GM19397 (cell line): ENCODE data around the gene SCAMP3.
"Not testable (repeated sequence)": the region's sequence is repeated elsewhere in the genome, so short reads cannot be mapped to it uniquely, and the experiment has no call there.

ENCODE experiments used
- ATAC-seq: cut with Tn5 transposase; IDR thresholded peaks from one replicate; pipeline ENCODE4 v1.9.1; 2021; ENCODE audit warnings: mild to moderate bottlenecking, moderate library complexity; ENCODE audit not compliant: unreplicated experiment

SCAMP3 gene

GRCh38 chr1:155255243-155256007 is 6.7 kb downstream of the SCAMP3 start, which contains the start of gene ENTREP3:
TSS of gene ENTREP3 (minus strand) at chr1:155255483. CDS start at chr1:155254877, 606 bp downstream.
- ATAC-seq = peak; percentile 48

DNA sequence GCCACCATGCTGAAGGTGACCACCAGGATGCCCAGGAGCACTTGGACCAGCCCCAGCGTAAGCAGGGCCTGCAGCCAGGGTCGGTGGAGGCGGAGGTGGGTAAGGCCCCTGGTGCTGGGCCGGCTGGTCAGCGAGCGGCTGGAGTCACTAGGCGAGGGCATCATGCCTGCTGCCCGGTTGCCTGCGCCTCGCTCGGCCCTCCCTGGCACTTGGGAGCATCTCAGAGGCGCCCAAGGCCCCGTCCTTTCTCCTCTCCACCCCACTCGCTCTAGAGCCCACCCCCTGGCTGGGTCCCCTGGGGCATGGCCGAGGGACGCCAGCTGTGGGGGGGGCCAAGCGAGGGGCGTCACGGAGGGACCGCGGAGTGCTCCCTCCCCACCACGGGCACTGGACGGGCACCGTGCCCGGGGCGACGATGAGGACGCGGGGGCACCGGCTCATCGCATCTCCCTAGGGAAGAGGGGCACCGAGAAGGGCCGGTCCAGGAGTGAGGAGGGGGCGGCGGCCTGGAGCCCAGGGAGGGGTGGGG is 7.4 kb downstream of the SCAMP3 start:
- no peak for ATAC-seq

DNA sequence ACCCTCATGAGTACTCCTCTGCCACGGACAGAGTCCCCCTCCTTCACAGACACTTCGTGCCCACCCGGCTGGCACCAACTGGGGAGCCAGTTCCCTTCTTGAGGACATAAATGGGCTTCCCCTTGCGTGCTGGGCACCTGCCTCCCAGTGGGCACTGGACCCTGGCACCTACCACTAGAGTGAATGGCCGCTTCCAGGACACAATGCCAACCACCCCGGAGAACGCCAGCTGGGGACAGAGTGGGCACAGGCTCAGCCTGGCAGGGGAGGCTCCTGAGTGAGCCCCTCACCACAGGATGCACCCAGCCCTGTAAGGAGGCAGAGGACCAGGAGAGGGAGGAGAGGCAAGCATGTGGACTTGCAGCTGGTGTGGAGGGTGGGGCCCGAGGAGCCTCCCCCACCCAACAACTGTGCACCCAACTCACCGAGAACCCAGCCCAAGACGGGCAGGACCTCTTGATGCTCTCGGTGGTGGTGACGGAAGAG is 7.9 kb downstream of the SCAMP3 start:
- no peak for ATAC-seq

GRCh38 chr1:155253797-155254196 is 8.4 kb downstream of the SCAMP3 start:
- no peak for ATAC-seq

DNA sequence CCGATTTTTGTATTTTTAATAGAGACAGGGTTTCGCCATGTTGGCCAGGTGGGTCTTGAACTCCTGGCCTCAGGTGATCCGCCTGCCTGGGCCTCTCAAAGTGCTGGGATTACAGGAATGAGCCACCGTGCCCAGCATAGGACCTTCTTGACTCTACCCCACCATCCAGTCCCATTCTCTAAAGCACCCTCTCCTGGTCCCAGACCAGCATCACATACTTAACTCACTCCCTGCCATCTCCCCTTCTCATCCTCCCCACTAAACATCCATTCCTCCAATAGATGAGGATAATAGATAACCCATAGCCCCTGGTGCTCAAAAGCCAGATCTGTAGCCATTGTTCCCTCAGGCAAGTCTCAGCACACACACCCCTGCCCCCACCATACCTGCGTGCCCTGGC is 9.0 kb downstream of the SCAMP3 start:
- ATAC-seq = no peak

GRCh38 chr1:155251566-155251965 is 10.6 kb downstream of the SCAMP3 start:
- no peak for ATAC-seq

GRCh38 chr1:155250633-155251449 is 11.3 kb downstream of the SCAMP3 start:
- ATAC-seq = peak; percentile 73

- ATAC-seq = peak; percentile 20
Measured at GRCh38 chr1:155250246-155250632, 11.9 kb downstream of the SCAMP3 start.

DNA sequence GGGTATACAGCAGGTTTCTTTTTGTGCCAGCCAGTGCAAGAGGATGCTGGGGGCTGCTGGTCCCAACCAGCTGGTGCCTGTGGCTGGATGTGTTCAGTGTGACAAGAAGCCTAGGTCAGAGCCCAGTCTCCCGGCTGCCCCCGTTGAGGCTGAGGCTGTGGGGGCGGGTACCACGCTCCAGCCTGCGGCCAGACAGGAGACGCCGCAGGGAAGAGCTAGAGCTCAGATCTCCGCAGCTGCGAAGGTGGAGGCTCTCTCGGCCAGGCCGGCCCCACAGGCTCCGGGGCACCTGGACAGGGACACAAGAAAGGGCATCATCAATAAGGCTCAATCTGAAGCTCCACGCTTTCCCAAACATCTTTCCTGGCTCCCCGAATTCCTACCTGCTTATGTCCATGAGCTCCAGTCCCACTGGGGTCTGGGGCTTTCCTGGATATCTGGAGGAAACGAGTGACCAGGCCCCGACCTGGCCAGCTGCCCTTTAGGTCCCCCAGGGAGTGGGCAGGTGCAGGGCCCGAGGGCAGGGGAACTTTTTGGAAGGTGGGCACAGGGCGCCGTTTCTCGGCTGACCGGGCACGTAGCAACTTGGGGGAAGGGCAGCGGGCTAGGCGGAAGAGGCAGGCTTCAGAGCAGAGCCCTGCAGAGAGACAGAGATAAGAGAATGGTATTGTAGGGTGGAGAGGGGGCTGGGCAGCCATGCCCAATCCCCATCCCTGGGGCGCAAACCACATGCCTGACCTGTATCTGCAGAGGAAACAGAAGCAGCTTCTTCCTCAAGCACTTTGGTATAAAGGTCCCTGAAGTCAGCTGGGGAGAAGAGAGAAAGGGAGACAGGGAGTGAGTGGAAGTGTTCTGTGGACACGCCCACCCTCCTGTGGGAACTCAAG is 14.2 kb downstream of the SCAMP3 start:
- ATAC-seq = no peak

DNA sequence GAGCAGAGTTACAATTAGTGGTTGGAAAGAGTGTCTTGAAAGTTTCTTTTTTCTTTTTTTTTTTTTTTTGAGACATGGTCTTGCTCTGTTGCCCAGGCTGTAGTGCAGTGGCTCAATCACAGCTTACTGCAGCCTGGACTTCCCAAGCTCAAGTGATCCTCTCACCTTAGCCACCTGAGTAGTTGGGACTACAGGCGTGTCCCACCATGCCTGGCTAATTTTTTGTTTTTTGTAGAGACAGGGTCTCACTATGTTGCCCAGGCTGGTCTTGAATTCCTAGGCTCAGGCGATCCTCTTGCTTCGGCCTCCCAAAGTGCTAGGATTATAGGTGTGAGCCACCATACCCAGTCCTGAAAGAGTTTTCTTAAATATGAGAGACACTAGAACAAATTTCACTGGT is 15.4 kb downstream of the SCAMP3 start:
- not testable (repeated sequence) for ATAC-seq

DNA sequence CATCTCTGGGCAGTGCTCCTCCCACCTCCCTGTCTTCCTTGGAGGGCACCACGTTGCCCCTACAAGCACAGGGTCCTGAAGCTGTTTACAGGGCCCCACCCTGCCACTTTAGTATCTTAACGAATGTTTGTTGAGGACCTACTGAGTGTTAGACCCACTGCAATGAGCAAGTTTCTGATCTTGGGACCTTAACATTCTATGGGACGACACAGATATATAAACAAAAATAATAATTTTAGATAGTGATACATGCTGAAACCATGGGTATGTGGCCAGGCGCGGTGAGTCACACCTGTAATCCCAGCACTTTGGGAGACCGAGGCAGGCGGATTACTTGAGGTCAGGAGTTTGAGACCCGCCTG is 17.0 kb downstream of the SCAMP3 start:
- no peak for ATAC-seq

DNA sequence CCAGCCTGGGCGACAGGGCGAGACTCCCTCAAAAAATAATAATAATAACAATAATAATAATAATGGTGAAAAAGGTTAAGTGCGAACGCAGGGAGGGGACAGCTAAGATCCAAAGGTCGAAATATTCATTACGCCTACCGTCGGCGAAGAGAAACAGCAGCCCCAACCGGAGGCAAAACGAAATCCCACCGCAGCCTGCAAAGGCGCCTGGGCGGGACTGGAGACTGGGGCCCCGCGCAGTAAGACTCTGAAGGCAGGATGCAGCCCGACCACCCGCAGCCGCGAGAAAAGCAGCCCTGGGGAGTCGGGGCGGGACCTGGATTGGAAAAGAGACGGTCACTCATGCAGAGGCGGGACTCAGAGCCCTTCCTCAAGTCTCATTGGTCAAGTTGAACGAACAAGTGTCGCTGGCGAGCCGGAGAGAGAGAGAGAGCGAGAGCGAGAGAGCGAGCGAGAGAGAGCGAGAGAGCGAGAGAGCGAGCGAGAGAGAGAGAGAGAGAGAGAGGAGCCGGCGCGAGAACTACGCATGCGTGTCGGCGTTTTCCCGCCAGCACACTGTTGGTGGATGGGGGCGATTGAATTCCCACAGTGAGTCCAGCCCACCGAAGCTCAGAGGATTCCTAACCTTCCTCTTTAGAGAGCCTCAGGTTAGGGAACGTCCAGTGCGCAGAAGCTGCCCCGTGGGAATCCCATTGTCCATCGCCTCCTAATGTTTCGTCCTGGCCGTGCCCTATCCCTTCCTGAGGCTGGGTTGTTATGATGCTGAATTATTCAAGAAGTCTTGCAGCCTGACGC is 17.6 kb downstream of the SCAMP3 start:
- ATAC-seq = peak; percentile 80

DNA sequence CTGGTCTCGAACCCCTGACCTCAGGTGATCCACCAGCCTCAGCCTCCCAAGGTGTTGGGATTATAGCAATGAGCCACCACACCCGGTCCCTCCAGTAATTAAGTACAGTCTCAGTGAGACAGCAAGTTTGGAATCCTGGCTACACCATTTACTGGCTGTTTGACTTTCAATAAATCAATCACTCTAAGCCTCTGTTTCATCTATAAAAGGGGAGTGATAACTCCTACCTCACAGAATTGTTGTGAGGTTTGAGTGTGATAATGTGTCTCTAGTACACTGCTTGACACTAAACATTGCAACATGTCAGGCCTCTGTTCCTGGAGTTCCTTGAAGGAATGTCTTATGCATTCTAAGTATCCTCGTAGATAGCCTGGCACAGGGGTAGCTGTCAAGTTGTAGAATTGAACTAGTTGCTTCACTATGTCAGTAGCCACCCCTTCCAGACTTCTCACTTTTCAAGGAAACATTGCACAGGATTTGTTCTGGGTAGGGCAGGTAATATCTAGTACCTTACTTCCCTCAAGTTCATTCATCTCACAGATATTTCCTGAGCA is 19.3 kb downstream of the SCAMP3 start:
- ATAC-seq = no peak

DNA sequence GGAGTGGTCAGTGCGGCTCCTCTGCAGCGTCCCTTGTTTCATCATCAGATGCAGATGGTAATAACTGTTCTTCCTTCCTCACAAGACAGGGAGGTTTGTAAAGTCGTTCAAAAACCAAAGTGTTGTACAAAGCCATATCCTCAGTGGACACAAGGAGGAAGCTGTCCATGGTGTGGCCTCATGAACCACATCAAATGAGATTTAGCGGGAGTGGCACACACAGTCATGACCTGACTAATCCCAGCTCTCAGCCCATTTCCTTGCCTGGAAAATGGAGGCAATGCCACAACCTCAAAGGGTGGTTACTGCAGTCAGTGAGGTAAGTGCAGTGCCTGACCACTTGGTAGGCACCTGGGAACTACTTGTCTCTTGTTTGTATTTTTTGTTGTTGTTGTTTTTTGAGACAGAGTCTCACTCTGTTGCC is 20.3 kb downstream of the SCAMP3 start:
- no peak for ATAC-seq

DNA sequence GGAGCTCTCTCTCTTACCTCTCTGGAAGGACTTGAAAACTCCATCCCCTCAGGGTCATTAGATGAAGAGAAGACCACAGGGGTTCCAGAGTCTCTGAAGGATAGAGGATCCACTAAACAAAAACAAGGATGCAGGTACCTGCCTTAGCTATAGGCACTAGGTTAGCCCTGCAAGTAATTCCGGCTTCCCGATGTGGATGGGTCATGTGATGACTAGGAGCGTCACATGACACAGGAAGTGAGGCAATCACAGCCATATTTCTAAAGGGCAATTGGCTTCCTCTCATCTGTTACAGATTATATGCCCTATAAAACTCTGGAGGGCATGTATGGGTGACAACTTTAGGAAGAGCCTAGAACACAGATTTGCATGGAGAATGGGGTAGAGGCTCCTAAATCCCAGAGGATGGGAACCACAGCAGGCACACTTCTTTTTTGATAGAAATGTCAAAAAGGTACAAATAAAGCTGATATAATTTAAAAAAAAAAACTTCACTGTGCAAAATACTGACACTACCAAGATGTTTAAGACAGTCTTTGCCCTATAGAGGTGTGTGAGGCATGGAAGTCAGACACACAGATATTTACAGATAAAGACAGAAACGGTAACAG is 21.0 kb downstream of the SCAMP3 start:
- no peak for ATAC-seq

GRCh38 chr1:155236451-155236850 is 25.7 kb downstream of the SCAMP3 start:
- no peak for ATAC-seq

DNA sequence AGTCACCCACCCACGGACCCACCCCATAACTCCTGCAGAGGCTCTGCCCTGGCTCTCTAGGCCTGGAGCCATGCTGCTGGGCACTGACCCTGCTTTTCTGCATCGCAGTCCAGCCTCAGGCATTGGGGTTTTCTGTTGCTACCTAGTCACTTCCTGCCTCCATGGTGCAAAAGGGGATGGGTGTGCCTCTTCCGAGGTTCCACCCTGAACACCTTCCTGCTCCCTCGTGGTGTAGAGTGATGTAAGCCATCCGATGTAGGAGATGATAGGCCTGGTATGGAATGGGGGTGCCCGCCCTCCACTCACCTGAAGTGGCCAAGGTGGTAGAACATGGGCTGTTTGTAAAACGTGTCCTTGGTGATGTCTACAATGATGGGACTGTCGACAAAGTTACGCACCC is 26.8 kb downstream of the SCAMP3 start:
- not testable (repeated sequence) for ATAC-seq

- ATAC-seq = not testable (repeated sequence)
Measured at GRCh38 chr1:155233502-155233901, 28.7 kb downstream of the SCAMP3 start.
